GM12878 (cell line): ENCODE data around the gene MAML2. TPM values are rescaled to one million over a fixed set of nuclear protein-coding genes. Genes with fewer than 3 reads are reported as not detected.

Experiments used
- ATAC-seq: fragments of 200-7000 bp; cut with Tn5 transposase; 3 replicates; pipeline ENCODE4 v1.9.1; 2020; ENCODE audit warnings: mild to moderate bottlenecking, moderate library complexity
- BruUV-seq: library from RNA; stranded (reverse); fragments of 400-500 nt; replicated peaks from 2 replicates; lab custom pipeline; 2021; lab: Mats Ljungman, UMichigan
- CTCF ChIA-PET: fragments of 300-600 bp; sonication (Branson Sonifier 250); formaldehyde crosslinking; extraction: SDS; loops from one replicate; lab custom pipeline; 2021; ENCODE audit warnings: inconsistent platforms; lab: Yijun Ruan, JAX
- POLR2A ChIA-PET: fragments of 350-600 bp; formaldehyde crosslinking; extraction: SDS; loops from one replicate; lab custom pipeline; 2021; ENCODE audit warnings: inconsistent platforms; lab: Charles Lee
- RAD21 ChIA-PET: fragments of 300-600 bp; sonication (Branson Sonifier 250); formaldehyde crosslinking; loops from one replicate; lab custom pipeline; 2023; ENCODE audit warnings: antibody characterized with exemption; ENCODE audit not compliant: unreplicated experiment; lab: Charles Lee
- SMC1A ChIA-PET: fragments of 300-600 bp; sonication (Branson Sonifier 250); formaldehyde crosslinking; loops from one replicate; lab custom pipeline; 2023; ENCODE audit not compliant: unreplicated experiment, uncharacterized antibody; lab: Charles Lee
- DNase-seq: peaks from one replicate; pipeline ENCODE4 v3.0.0-alpha.2; 2011; ENCODE audit warnings: low read depth, low spot score
- FAIRE-seq: peaks from 3 replicates; lab custom pipeline; 2011; peaks lifted over from hg19 to GRCh38; lab: Jason Lieb, UNC
- H2AFZ ChIP-seq: 2 replicates; pipeline ENCODE4 v1.6.0; 2011; ENCODE audit warnings: low read depth, low read length, control low read depth; ENCODE audit not compliant: control insufficient read depth
- H3K27ac ChIP-seq: 2 replicates; pipeline ENCODE4 v1.5.1; 2011; ENCODE audit warnings: control low read depth; ENCODE audit not compliant: control insufficient read depth, insufficient read depth
- H3K27me3 ChIP-seq, 2 experiments: replicated peaks in 1 of 2; 2 replicates each; pipeline versions ENCODE4 v1.6.0 to v1.6.1; 2011; ENCODE audit warnings: low read length in 1 of 2; ENCODE audit not compliant: control insufficient read depth in 2 of 2, insufficient read depth in 2 of 2
- H3K36me3 ChIP-seq, 2 experiments: 2 replicates each; pipeline ENCODE4 v1.5.1; 2011; ENCODE audit warnings: low read length in 1 of 2; ENCODE audit not compliant: control insufficient read depth in 2 of 2, insufficient read depth in 2 of 2
- H3K4me1 ChIP-seq: 2 replicates; pipeline ENCODE4 v1.6.1; 2011; ENCODE audit warnings: mild to moderate bottlenecking, low read length, moderate library complexity, mixed read lengths; ENCODE audit not compliant: control insufficient read depth, insufficient read depth
- H3K4me2 ChIP-seq: 2 replicates; pipeline ENCODE4 v1.6.0; 2011; ENCODE audit warnings: control low read depth; ENCODE audit not compliant: control insufficient read depth, insufficient read depth
- H3K4me3 ChIP-seq: fragments of 200-600 bp; sonication (generic); 2 replicates; pipeline ENCODE4 v1.5.1; 2016
- H3K79me2 ChIP-seq: 2 replicates; pipeline ENCODE4 v1.6.0; 2011; ENCODE audit warnings: low read length; ENCODE audit not compliant: control insufficient read depth, insufficient read depth
- H3K9ac ChIP-seq: 2 replicates; pipeline ENCODE4 v1.8.0; 2011; ENCODE audit warnings: low read length, control low read depth, mixed read lengths; ENCODE audit not compliant: control insufficient read depth, insufficient read depth
- H3K9me3 ChIP-seq: replicated peaks from 3 replicates; pipeline ENCODE4 v1.5.1; 2011; ENCODE audit warnings: mild to moderate bottlenecking, low read length; ENCODE audit not compliant: control insufficient read depth, insufficient read depth
- H4K20me1 ChIP-seq: 2 replicates; pipeline ENCODE4 v1.6.0; 2011; ENCODE audit not compliant: control insufficient read depth, insufficient read depth
- CEBPB ChIP-seq, 2 experiments: fragments of 150-350 bp in 1 of 2; IDR thresholded peaks; 2 replicates each; pipeline ENCODE4 v1.6.1; 2012 to 2014; ENCODE audit warnings: low read depth in 2 of 2, low read length in 2 of 2, borderline replicate concordance in 1 of 2, inconsistent platforms in 1 of 2
- CEBPZ ChIP-seq: fragments of 150-350 bp; IDR thresholded peaks from 2 replicates; pipeline ENCODE4 v1.6.1; 2016; ENCODE audit warnings: low read depth, low read length
- EGR1 ChIP-seq, 2 experiments: IDR thresholded peaks; 1 replicate in 1 of 2; 2 replicates in 1 of 2; pipeline ENCODE4 v1.6.1; 2011 to 2012; ENCODE audit warnings: low read depth in 2 of 2, low read length in 2 of 2, borderline replicate concordance in 1 of 2, mild to moderate bottlenecking in 1 of 2, moderate library complexity in 1 of 2
- FOXK2 ChIP-seq: fragments of 450-650 bp; IDR thresholded peaks from 2 replicates; pipeline ENCODE4 v1.6.1; 2017; ENCODE audit warnings: mild to moderate bottlenecking, moderate library complexity
- GABPA ChIP-seq: IDR thresholded peaks from 2 replicates; pipeline ENCODE4 v1.6.1; 2014; ENCODE audit warnings: antibody characterized with exemption, low read depth, mild to moderate bottlenecking, inconsistent platforms
- GATAD2B ChIP-seq: fragments of 450-650 bp; conservative IDR thresholded peaks from 2 replicates; pipeline ENCODE4 v1.6.1; 2017; ENCODE audit warnings: low read depth, mild to moderate bottlenecking, moderate library complexity
- HDAC2 ChIP-seq: fragments of 200-600 bp; sonication (generic); IDR thresholded peaks from 2 replicates; pipeline ENCODE4 v1.6.1; 2017
- KDM1A ChIP-seq: fragments of 200-600 bp; sonication (generic); IDR thresholded peaks from 2 replicates; pipeline ENCODE4 v1.6.1; 2016; ENCODE audit warnings: borderline replicate concordance
- NRF1 ChIP-seq: conservative IDR thresholded peaks from 2 replicates; pipeline ENCODE4 v1.6.1; 2011; ENCODE audit warnings: mild to moderate bottlenecking, low read depth, low read length, improper control_type of control experiment
- PML ChIP-seq: IDR thresholded peaks from 2 replicates; pipeline ENCODE4 v1.6.1; 2012; ENCODE audit warnings: low read length, inconsistent platforms
- RAD21 ChIP-seq: IDR thresholded peaks from 2 replicates; pipeline ENCODE4 v1.6.1; 2011; ENCODE audit warnings: mild to moderate bottlenecking, low read depth, low read length, moderate library complexity; ENCODE audit not compliant: insufficient read depth
- RELA ChIP-seq: fragments of 450-650 bp; IDR thresholded peaks from 2 replicates; pipeline ENCODE4 v1.8.0; 2014; ENCODE audit warnings: borderline replicate concordance; ENCODE audit not compliant: partially characterized antibody
- RUNX3 ChIP-seq: IDR thresholded peaks from 2 replicates; pipeline ENCODE4 v1.6.1; 2012; ENCODE audit warnings: low read length, inconsistent platforms
- SMC3 ChIP-seq: IDR thresholded peaks from 2 replicates; pipeline ENCODE4 v1.6.1; 2011; ENCODE audit warnings: low read length, improper control_type of control experiment, borderline replicate concordance
- SUPT20H ChIP-seq: IDR thresholded peaks from 2 replicates; pipeline ENCODE4 v1.6.1; 2011; ENCODE audit warnings: low read depth, mild to moderate bottlenecking, low read length, moderate library complexity, borderline replicate concordance; ENCODE audit not compliant: control insufficient read depth
- TCF7 ChIP-seq: IDR thresholded peaks from 2 replicates; pipeline ENCODE4 v1.6.1; 2014; ENCODE audit warnings: antibody characterized with exemption, borderline replicate concordance
- ZBTB40 ChIP-seq: fragments of 450-650 bp; IDR thresholded peaks from 2 replicates; pipeline ENCODE4 v1.6.1; 2016; ENCODE audit warnings: mild to moderate bottlenecking, moderate library complexity, borderline replicate concordance
- ZNF384 ChIP-seq: IDR thresholded peaks from 2 replicates; pipeline ENCODE4 v1.6.1; 2012; ENCODE audit warnings: low read depth, mild to moderate bottlenecking, low read length, improper control_type of control experiment, borderline replicate concordance
- WGBS: methylation state at CpG from one replicate; pipeline ENCODE4 v1.1.6; 2016; ENCODE audit warnings: low lambda C conversion rate; ENCODE audit not compliant: insufficient replicate concordance, insufficient coverage; ENCODE audit errors: missing lambda C conversion rate; 5-methylcytosine and 5-hydroxymethylcytosine counted together
- in situ Hi-C: fragments of 300-500 bp; cut with MboI; formaldehyde crosslinking; loops from 9 replicates; pipeline ENCODE4 v1.14.3; 2018; ENCODE audit warnings: mixed read lengths
- intact Hi-C: fragments of 100-400 bp; cut with micrococcal nuclease; formaldehyde crosslinking; loops from one replicate; pipeline ENCODE4 v1.14.2; 2022; ENCODE audit not compliant: unreplicated experiment
- polyA plus RNA-seq, 11 experiments: library from polyadenylated mRNA; depleted of rRNA in 4 of 11; unstranded in 6 of 11; stranded (reverse) in 5 of 11; fragments of >200 nt; fragmentation: Nextera tagmentation in 4 of 11; fragmentation: Illumina TruSeq in 1 of 11; extraction: Ambion mirVana in 4 of 11; extraction: Trizol in 1 of 11; gene quantifications; 1 replicate in 1 of 11; 2 replicates in 10 of 11; pipeline versions ENCODE4 v1.2.1 to v1.2.3, GENCODE V29; 2011 to 2016; ENCODE audit warnings: inconsistent platforms in 2 of 11, missing spikeins in 2 of 11, low read depth in 1 of 11
- total RNA-seq, 4 experiments: library from RNA; depleted of rRNA in 3 of 4; stranded (reverse); fragments of >200 nt in 3 of 4; fragmentation: Illumina TruSeq in 1 of 4; extraction: Trizol in 1 of 4; gene quantifications; 2 replicates each; pipeline versions ENCODE4 v1.2.1 to v1.2.3, GENCODE V29; 2013 to 2021

Gene MAML2
- total and polyA plus RNA-seq, 10 of the 15 experiments (the other 5 are each of a cell fraction or from before 2014, with no cell fraction given), result 2.5 to 15.1 (median 12.0) TPM

- H3K36me3 ChIP-seq, result no peaks in the 10 kb centered on the region; a peak in 2 of 4 replicates
- POLR2A ChIA-PET, result no interaction called here
- no peak overlapping the region for H3K9ac ChIP-seq
- in situ Hi-C loops, result no loop called here
- CTCF ChIA-PET, result interaction anchor here (0.9 to 1.5 kb wide), 4 partner anchors 9 to 198 kb away, joined by 3 to 4 read pairs (median 4); partner anchors contain the start of gene MAML2
- intact Hi-C loops, result no loop called here
- DNase-seq (no peak), FAIRE-seq (no peak), ATAC-seq (no peak; the same call in 2 of the 3 replicates)
- no peak overlapping the region for H2AFZ ChIP-seq
- no peaks in the 10 kb centered on the region for H4K20me1 ChIP-seq
- no peaks in the 10 kb centered on the region for H3K9me3 ChIP-seq
- no peak overlapping the region for H3K4me3 ChIP-seq
- SMC1A ChIA-PET, result interaction anchor here (0.6 to 2.2 kb wide), 6 partner anchors 10 to 190 kb away, joined by 3 to 5 read pairs (median 4); no protein-coding TSS in a partner anchor
- no peaks in the 10 kb centered on the region for H3K4me1 ChIP-seq
- WGBS, result 72% methylated on average over 4 of the region's 4 CpGs
- no peaks in the 10 kb centered on the region for H3K27me3 ChIP-seq
- no peak overlapping the region for H3K27ac ChIP-seq
- H3K79me2 ChIP-seq, result no peaks in the 10 kb centered on the region; the same call in 1 of the 2 replicates
- no TSS peak for BruUV-seq
- RAD21 ChIA-PET, result no interaction called here
- no peak overlapping the region for H3K4me2 ChIP-seq
- no peak for TF ChIP-seq CEBPZ
- no peak for TF ChIP-seq FOXK2
- no peak for TF ChIP-seq GATAD2B
- no peak for TF ChIP-seq SUPT20H
- TF ChIP-seq ZNF384, result no peak
- no peak for TF ChIP-seq HDAC2
- TF ChIP-seq SMC3, result no peak
- no peak for TF ChIP-seq TCF7
- no peak for TF ChIP-seq PML
- no peak for TF ChIP-seq ZBTB40
- TF ChIP-seq EGR1 (IDR thresholded peaks at IDR 0.05; ENCODE audit: borderline replicate concordance in 1 of 2, low read depth in 2 of 2, low read length in 2 of 2), result no peak
- no peak for TF ChIP-seq CEBPB (IDR thresholded peaks at IDR 0.05; ENCODE audit: borderline replicate concordance in 1 of 2, low read depth in 2 of 2, low read length in 2 of 2)
- no peak for TF ChIP-seq GABPA
- TF ChIP-seq NRF1, result no peak
- TF ChIP-seq KDM1A, result no peak
- no peak for TF ChIP-seq RUNX3
- TF ChIP-seq RAD21, result no peak
- no peak for TF ChIP-seq RELA
These were observed 197.8 kb downstream of the MAML2 start for GRCh38 chr11:96145163-96145585.
